ENCODE data around the gene IL7R.

- TF ChIP-seq CTCF (IDR thresholded peaks at IDR 0.05) (no peak), POLR2A (IDR thresholded peaks at IDR 0.05) (no peak)
These were observed 37.0 kb upstream of the IL7R start for GRCh38 chr5:35819668-35820067.

Measured in right lobe of liver (tissue), 4 donors.